ENCODE results near the gene ONECUT3.
"Not testable (repeated sequence)": the region's sequence is repeated elsewhere in the genome, so short reads cannot be mapped to it uniquely, and the experiment has no call there.

The ONECUT3 gene

GRCh38 chr19:1770866-1771576 lies 17.7 kb downstream of the ONECUT3 start:
- DNase-seq, result no peak

- no peak for DNase-seq
Observed at GRCh38 chr19:1773184-1773583, 19.9 kb downstream of the ONECUT3 start.

- no peak for DNase-seq
Observed at GRCh38 chr19:1774989-1775772, 21.9 kb downstream of the ONECUT3 start.

- DNase-seq, result no peak
Observed at GRCh38 chr19:1775951-1776605, 22.8 kb downstream of the ONECUT3 start.

- DNase-seq, result no peak
Observed at GRCh38 chr19:1776606-1777147, 23.4 kb downstream of the ONECUT3 start.

GRCh38 chr19:1777149-1777548 lies 23.8 kb downstream of the ONECUT3 start:
- no peak for DNase-seq

- no peak for DNase-seq
Observed at GRCh38 chr19:1779574-1779973, 26.3 kb downstream of the ONECUT3 start.

- DNase-seq, result no peak
Observed at GRCh38 chr19:1780272-1780958, 27.1 kb downstream of the ONECUT3 start.

GRCh38 chr19:1782521-1782920 lies 29.2 kb downstream of the ONECUT3 start:
- DNase-seq, result no peak

GRCh38 chr19:1783354-1783753 lies 30.0 kb downstream of the ONECUT3 start:
- no peak for DNase-seq

GRCh38 chr19:1783874-1784273 lies 30.6 kb downstream of the ONECUT3 start:
- DNase-seq, result no peak

- no peak for DNase-seq
Observed at GRCh38 chr19:1785310-1785709, 32.0 kb downstream of the ONECUT3 start.

- no peak for DNase-seq
Observed at GRCh38 chr19:1786668-1787067, 33.4 kb downstream of the ONECUT3 start.

- no peak for DNase-seq
Observed at GRCh38 chr19:1787116-1787515, 33.8 kb downstream of the ONECUT3 start.

- DNase-seq, result no peak
Observed at GRCh38 chr19:1789261-1790041, 36.1 kb downstream of the ONECUT3 start.

GRCh38 chr19:1790054-1790792 lies 36.9 kb downstream of the ONECUT3 start:
- no peak for DNase-seq

GRCh38 chr19:1791879-1792278 lies 38.6 kb downstream of the ONECUT3 start:
- no peak for DNase-seq

GRCh38 chr19:1794424-1795172 lies 41.3 kb downstream of the ONECUT3 start:
- no peak for DNase-seq

- no peak for DNase-seq
Observed at GRCh38 chr19:1796395-1797142, 43.3 kb downstream of the ONECUT3 start.

- DNase-seq, result not testable (repeated sequence)
Observed at GRCh38 chr19:1797313-1797712, 44.0 kb downstream of the ONECUT3 start.

All from cerebellar nuclear complex (tissue), 1 donor.